HAP-1 (cell line): ENCODE measurements around the gene PER1.

Experiments used
- DNase-seq, 2 experiments: peaks; one replicate each; pipeline ENCODE4 v3.0.0-alpha.2; 2016 to 2020; ENCODE audit warnings: low spot score in 2 of 2
- H3K27me3 ChIP-seq: fragments of 250-450 bp; sonication (Bioruptor Pico); 2 replicates; pipeline ENCODE4 v1.5.1; 2020; ENCODE audit warnings: low read depth, mild to moderate bottlenecking, moderate library complexity
- H3K36me3 ChIP-seq: fragments of 250-450 bp; sonication (Bioruptor Pico); replicated peaks from 2 replicates; pipeline ENCODE4 v1.5.1; 2020; ENCODE audit warnings: mild to moderate bottlenecking
- H3K4me1 ChIP-seq: fragments of 250-450 bp; sonication (Bioruptor Pico); 2 replicates; pipeline ENCODE4 v1.5.1; 2020; ENCODE audit warnings: mild to moderate bottlenecking
- H3K4me3 ChIP-seq: fragments of 250-450 bp; sonication (Bioruptor Pico); 2 replicates; pipeline ENCODE4 v1.5.1; 2020; ENCODE audit warnings: mild to moderate bottlenecking, moderate library complexity
- H3K9me3 ChIP-seq: fragments of 250-450 bp; sonication (Bioruptor Pico); 2 replicates; pipeline ENCODE4 v1.5.1; 2020; ENCODE audit warnings: mild to moderate bottlenecking, moderate library complexity
- in situ Hi-C: fragments of 300-500 bp; cut with MboI; formaldehyde crosslinking; loops from 3 replicates; pipeline ENCODE4 v1.14.3; 2020; ENCODE audit warnings: low sequenced_read_pairs, inconsistent platforms, mixed read lengths

PER1 gene

GRCh38 chr17:8133399-8133798, 18.8 kb downstream of the PER1 start:
- no peak overlapping the region for H3K4me3 ChIP-seq

GRCh38 chr17:8131844-8132441, 20.3 kb downstream of the PER1 start:
- no peak overlapping the region for H3K4me3 ChIP-seq
- no peaks in the 10 kb centered on the region for H3K27me3 ChIP-seq
- H3K36me3 ChIP-seq, result no peaks in the 10 kb centered on the region
- no peak for DNase-seq
- in situ Hi-C loops, result no loop called here
- H3K4me1 ChIP-seq, result peaks cover 9% of the 10 kb centered on the region
- H3K9me3 ChIP-seq, result no peaks in the 10 kb centered on the region

More at GRCh38 chr17:8133399-8133798, 18.8 kb downstream of the PER1 start:
- Histone ChIP-seq H3K9me3 (no peaks in the 10 kb centered on the region), H3K36me3 (no peaks in the 10 kb centered on the region), H3K4me1 (peaks cover 16% of the 10 kb centered on the region), H3K27me3 (no peaks in the 10 kb centered on the region)
- DNase-seq, result peak in 1 of 2 experiments; percentile 60
- in situ Hi-C loops, result no loop called here

GRCh38 chr17:8128125-8128784, 23.9 kb downstream of the PER1 start:
- Histone ChIP-seq H3K4me1 (peaks cover 17% of the 10 kb centered on the region), H3K27me3 (no peaks in the 10 kb centered on the region), H3K36me3 (no peaks in the 10 kb centered on the region), H3K9me3 (no peaks in the 10 kb centered on the region), H3K4me3 (no peak overlapping the region)
- in situ Hi-C loops, result no loop called here
- DNase-seq, result no peak

GRCh38 chr17:8126491-8127066, 25.6 kb downstream of the PER1 start:
- peak; percentile 36 to 82 for DNase-seq
- in situ Hi-C loops, result no loop called here
- peaks cover 17% of the 10 kb centered on the region for H3K4me1 ChIP-seq
- H3K4me3 ChIP-seq, result peak overlapping the region; percentile 61
- no peaks in the 10 kb centered on the region for H3K27me3 ChIP-seq
- H3K9me3 ChIP-seq, result no peaks in the 10 kb centered on the region
- no peaks in the 10 kb centered on the region for H3K36me3 ChIP-seq

- peak; percentile 51 to 76 for DNase-seq
- peaks cover 19% of the 10 kb centered on the region for H3K4me1 ChIP-seq
- in situ Hi-C loops, result no loop called here
- H3K4me3 ChIP-seq, result peak overlapping the region; percentile 61
- no peaks in the 10 kb centered on the region for H3K27me3 ChIP-seq
- H3K9me3 ChIP-seq, result no peaks in the 10 kb centered on the region
- no peaks in the 10 kb centered on the region for H3K36me3 ChIP-seq
These were observed 26.2 kb downstream of the PER1 start for GRCh38 chr17:8125947-8126490.

GRCh38 chr17:8125154-8125946, 26.9 kb downstream of the PER1 start:
- peaks cover 21% of the 10 kb centered on the region for H3K4me1 ChIP-seq
- in situ Hi-C loops, result no loop called here
- H3K27me3 ChIP-seq, result no peaks in the 10 kb centered on the region
- no peaks in the 10 kb centered on the region for H3K9me3 ChIP-seq
- no peaks in the 10 kb centered on the region for H3K36me3 ChIP-seq
- H3K4me3 ChIP-seq, result peak overlapping the region; percentile 61
- DNase-seq, result peak; percentile 74 to 90

GRCh38 chr17:8124350-8125153, 27.7 kb downstream of the PER1 start:
- H3K9me3 ChIP-seq, result no peaks in the 10 kb centered on the region
- peak; percentile 14 to 28 for DNase-seq
- no peaks in the 10 kb centered on the region for H3K36me3 ChIP-seq
- H3K27me3 ChIP-seq, result no peaks in the 10 kb centered on the region
- H3K4me1 ChIP-seq, result peaks cover 21% of the 10 kb centered on the region
- H3K4me3 ChIP-seq, result peak overlapping the region; percentile 61
- in situ Hi-C loops, result loop anchor here (5.0 kb wide), 2 partner anchors 63 to 98 kb away; no protein-coding TSS in a partner anchor

- peak within 1 kb of the TSS; percentile 61 for H3K4me3 ChIP-seq
- DNase-seq, result peak; percentile 78 to 95
- in situ Hi-C loops, result loop anchor here (5.0 kb wide), 2 partner anchors 63 to 98 kb away; no protein-coding TSS in a partner anchor
- H3K27me3 ChIP-seq, result no peaks in the 10 kb centered on the region
- no peaks in the 10 kb centered on the region for H3K9me3 ChIP-seq
- no peaks in the 10 kb centered on the region for H3K36me3 ChIP-seq
- peaks cover 21% of the 10 kb centered on the region for H3K4me1 ChIP-seq
These were observed 28.4 kb downstream of the PER1 start, which contains the start of gene HES7 for GRCh38 chr17:8123695-8124349. Gene HES7 (minus strand): TSS chr17:8124106. CDS start chr17:8124084, 22 bp downstream.

- no peaks in the 10 kb centered on the region for H3K36me3 ChIP-seq
- no peaks in the 10 kb centered on the region for H3K27me3 ChIP-seq
- no peaks in the 10 kb centered on the region for H3K9me3 ChIP-seq
- H3K4me1 ChIP-seq, result peaks cover 25% of the 10 kb centered on the region
- in situ Hi-C loops, result loop anchor here (5.0 kb wide), 2 partner anchors 64 to 99 kb away; no protein-coding TSS in a partner anchor
- DNase-seq, result peak; percentile 51 to 66
- peak overlapping the region; percentile 61 for H3K4me3 ChIP-seq
These were observed 29.1 kb downstream of the PER1 start for GRCh38 chr17:8122924-8123694.

- Histone ChIP-seq H3K9me3 (no peaks in the 10 kb centered on the region), H3K27me3 (no peaks in the 10 kb centered on the region), H3K4me3 (peak overlapping the region; percentile 61), H3K36me3 (no peaks in the 10 kb centered on the region), H3K4me1 (peaks cover 28% of the 10 kb centered on the region)
- DNase-seq, result peak; percentile 35 to 68
- in situ Hi-C loops, result loop anchor here (5.0 kb wide), 2 partner anchors 65 to 100 kb away; no protein-coding TSS in a partner anchor
These were observed 29.7 kb downstream of the PER1 start for GRCh38 chr17:8122422-8122923.

GRCh38 chr17:8121681-8122421, 30.4 kb downstream of the PER1 start:
- in situ Hi-C loops, result loop anchor here (5.0 kb wide), 2 partner anchors 65 to 100 kb away; no protein-coding TSS in a partner anchor
- Histone ChIP-seq H3K4me1 (peaks cover 25% of the 10 kb centered on the region), H3K27me3 (no peaks in the 10 kb centered on the region)

More at GRCh38 chr17:8121681-8122421, 30.4 kb downstream of the PER1 start:
- DNase-seq, result peak; percentile 62 to 82
- no peaks in the 10 kb centered on the region for H3K36me3 ChIP-seq
- peak overlapping the region; percentile 61 for H3K4me3 ChIP-seq
- H3K9me3 ChIP-seq, result no peaks in the 10 kb centered on the region
